Stimulated activated CD8-positive, alpha-beta memory T cell treated with anti-CD3 and anti-CD28 coated beads, Interleukin-12 subunit alpha, Interleukin-12 subunit beta, amount 100 ng/mL, for 24 hours (primary cell): ENCODE measurements around the gene DYRK4.

ENCODE experiments used
- DNase-seq: peaks from one replicate; pipeline ENCODE4 v3.0.0-alpha.2; 2020; ENCODE audit errors: extremely low read depth

Gene DYRK4

DNA sequence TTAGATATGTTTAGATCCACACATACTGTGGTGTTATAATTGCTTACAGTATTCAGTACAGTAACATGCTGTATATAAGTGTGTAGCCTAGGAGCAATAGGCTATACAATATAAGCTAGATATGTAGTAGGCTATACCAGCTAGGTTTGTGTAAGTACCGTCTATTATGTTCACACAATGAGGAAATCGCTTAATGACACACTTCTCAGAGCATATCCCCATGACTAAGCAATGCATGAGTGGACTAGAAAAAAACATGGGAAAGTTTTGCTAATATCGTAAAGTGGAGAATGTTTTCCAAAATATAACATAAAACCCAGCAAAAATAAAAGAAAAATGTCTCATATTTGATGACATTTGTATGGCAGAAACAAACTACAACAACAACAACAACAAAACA is 59.5 kb downstream of the DYRK4 start:
- DNase-seq: no peak

DNA sequence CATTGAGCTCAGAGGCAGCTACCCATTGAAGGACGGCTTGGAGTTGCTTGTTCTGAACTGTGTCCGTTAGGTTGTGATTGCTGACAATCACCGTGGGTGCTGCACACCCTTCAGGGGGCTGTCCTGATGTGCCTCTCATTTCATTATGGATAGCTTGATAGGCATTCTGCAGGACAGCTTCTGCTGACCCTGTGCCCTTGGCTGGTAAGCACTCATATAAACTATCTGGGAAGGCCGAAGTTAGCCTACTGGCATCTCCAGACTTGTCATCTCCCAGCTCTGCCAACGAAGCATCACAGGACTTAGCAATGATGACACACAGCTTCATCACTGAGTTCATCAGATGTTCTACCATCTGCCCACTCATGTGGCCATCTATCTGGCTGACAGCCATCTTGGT is 64.5 kb downstream of the DYRK4 start:
- DNase-seq: no peak

DNA sequence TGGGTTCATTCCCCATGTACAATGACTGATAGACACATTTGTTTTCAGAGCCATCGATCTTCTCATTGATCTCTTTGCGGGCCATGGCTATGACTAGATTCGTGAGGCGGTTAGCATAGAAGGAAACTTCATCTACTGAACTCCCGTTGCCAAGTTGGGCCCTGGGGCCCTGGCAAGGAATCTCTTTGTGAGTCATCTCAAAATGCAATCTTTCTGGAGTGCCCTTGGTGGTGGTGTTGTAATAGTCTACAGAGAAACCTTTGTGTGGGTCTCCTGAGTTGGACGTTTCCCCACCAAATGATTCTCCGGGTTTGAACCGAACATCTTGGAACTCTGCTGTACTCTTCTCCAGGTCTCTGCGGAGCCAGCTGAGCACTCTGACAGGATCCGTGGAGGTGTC is 66.4 kb downstream of the DYRK4 start:
- DNase-seq: no peak

DNA sequence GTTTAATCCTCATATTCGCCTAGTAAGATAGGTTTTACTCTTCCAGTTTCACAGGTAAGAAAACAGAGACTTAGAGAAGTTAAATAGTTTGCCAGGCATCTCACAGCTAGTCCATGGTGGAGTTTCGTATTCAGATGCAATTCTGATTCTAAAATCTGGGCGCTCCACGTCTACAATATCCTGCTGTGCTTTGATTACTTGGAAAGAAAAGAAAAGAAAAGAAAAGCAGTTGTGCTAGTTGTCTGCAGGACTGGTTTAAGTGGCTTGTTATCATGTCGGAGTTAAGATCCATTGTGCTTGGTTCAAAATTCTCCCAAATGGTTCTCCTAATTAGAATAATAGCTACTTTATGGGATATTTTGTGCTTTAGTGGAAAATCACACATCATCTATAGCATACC is 68.3 kb downstream of the DYRK4 start:
- DNase-seq: no peak

DNA sequence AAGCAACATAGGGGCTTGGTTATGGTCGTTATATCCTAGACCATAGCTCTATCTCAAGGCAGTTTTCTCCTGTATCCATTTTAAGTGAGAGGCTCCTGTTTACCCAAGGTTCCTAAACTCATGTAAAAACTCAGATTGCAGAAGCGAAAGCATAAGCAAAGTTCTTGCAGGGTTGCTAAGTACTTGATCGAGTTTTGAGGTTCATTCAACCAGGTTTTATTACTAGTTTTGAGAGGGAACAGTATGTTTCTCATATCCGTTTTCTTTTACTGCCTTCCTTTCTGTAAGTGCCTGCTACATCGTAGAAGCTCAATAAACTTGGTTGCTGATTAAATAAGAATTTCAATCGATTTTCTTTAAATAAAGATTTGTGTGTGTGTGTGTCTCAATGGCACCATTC is 81.7 kb downstream of the DYRK4 start:
- DNase-seq: no peak

DNA sequence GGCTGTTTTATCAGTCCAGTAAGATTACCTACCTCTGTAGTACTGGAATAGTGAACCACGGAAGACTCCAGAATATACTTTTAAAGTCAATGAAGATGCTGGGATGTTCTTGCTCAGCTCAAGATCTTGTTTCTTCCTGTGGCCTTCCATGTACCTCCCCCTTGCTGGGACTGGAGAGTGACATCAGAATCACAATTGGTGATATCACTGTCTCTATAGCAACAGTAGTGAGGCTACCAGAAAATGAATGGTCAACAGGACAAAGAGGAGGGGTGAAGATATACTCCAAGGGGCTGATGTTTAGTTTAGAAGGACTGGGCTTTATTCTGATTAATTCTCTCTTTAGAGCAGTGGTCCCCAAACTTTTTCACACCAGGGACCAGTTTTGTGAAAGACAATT is 83.0 kb downstream of the DYRK4 start:
- no peak for DNase-seq

DNA sequence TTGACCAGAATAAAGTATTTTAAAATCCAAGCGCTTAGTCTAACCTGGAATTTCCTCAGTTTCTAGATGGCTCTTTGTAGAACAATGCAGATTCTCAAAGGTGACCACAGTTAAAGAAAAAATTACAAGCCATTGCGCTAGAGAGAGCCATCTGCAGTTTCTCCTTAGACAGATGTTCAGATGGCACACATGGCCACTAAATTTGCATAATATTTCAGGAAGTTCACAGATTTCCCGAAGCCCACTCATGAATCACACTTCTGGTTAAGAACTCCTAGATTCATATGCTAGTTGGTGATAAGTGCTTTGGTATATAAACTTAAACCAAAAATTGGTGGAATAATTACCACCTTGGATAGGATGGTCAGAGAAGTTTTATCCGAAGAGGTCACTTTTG is 86.1 kb downstream of the DYRK4 start:
- no peak for DNase-seq

GRCh38 chr12:4648501-4649357 is 86.7 kb downstream of the DYRK4 start, which contains the start of the genes AKAP3 and NDUFA9:
TSS of gene AKAP3 (minus strand) at chr12:4649051. CDS start at chr12:4638196, 10,855 bp downstream.
TSS of gene NDUFA9 (plus strand) at chr12:4649114. CDS start at chr12:4649127, 13 bp downstream.
- DNase-seq: peak; percentile 62

DNA sequence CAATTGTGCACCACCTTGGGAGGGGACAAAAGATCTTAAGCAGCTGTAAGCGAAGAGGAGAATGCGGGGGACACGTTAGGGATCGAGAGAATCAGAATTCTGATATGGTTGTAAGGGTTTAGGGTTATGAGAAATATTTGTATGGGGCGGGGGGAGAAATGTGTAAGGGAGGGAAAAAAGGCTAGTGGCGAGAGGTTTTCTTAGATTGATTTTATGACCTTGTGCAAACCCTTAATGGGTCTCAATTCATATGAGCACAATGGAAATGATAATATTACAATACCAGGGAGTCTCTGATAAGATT is 87.3 kb downstream of the DYRK4 start:
- no peak for DNase-seq

- DNase-seq: no peak
Observed at GRCh38 chr12:4653257-4653656, 91.2 kb downstream of the DYRK4 start.

- DNase-seq: no peak
Observed at GRCh38 chr12:4653691-4654090, 91.7 kb downstream of the DYRK4 start.
